Epithelial cell of proximal tubule (primary cell): ENCODE results near the gene EIF2AK3. TPM values are rescaled to one million over a fixed set of nuclear protein-coding genes. Genes with fewer than 3 reads are reported as not detected.

Experiments used
- DNase-seq: peaks from one replicate; pipeline ENCODE4 v3.0.0-alpha.2; 2011; ENCODE audit warnings: low read depth
- H3K4me3 ChIP-seq: 2 replicates; pipeline ENCODE4 v1.5.1; 2011; ENCODE audit warnings: low read depth, mild to moderate bottlenecking, low read length
- total RNA-seq: library from RNA; depleted of rRNA; stranded (reverse); fragments of >200 nt; gene quantifications from 2 replicates; pipeline ENCODE4 v1.2.3, GENCODE V29; 2015
- TF ChIP-seq, protein P1 (sequence below): conservative IDR thresholded peaks from 2 replicates; pipeline ENCODE4 v1.5.1; 2012; ENCODE audit warnings: low read depth, mild to moderate bottlenecking, low read length

The EIF2AK3 gene
- total RNA-seq, 1 donor from 2014 or later, result 12.3 TPM

- no peak for DNase-seq
- H3K4me3 ChIP-seq, result no peak overlapping the region
- TF ChIP-seq, protein P1, sequence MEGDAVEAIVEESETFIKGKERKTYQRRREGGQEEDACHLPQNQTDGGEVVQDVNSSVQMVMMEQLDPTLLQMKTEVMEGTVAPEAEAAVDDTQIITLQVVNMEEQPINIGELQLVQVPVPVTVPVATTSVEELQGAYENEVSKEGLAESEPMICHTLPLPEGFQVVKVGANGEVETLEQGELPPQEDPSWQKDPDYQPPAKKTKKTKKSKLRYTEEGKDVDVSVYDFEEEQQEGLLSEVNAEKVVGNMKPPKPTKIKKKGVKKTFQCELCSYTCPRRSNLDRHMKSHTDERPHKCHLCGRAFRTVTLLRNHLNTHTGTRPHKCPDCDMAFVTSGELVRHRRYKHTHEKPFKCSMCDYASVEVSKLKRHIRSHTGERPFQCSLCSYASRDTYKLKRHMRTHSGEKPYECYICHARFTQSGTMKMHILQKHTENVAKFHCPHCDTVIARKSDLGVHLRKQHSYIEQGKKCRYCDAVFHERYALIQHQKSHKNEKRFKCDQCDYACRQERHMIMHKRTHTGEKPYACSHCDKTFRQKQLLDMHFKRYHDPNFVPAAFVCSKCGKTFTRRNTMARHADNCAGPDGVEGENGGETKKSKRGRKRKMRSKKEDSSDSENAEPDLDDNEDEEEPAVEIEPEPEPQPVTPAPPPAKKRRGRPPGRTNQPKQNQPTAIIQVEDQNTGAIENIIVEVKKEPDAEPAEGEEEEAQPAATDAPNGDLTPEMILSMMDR, result no peak
Observed at GRCh38 chr2:88538362-88538917, 88.8 kb downstream of the EIF2AK3 start.

- DNase-seq, result no peak
Observed at GRCh38 chr2:88537640-88538039, 89.6 kb downstream of the EIF2AK3 start.

GRCh38 chr2:88530081-88530480 lies 97.2 kb downstream of the EIF2AK3 start:
- no peak for DNase-seq
- no peak overlapping the region for H3K4me3 ChIP-seq
- TF ChIP-seq, protein P1, result no peak

More at GRCh38 chr2:88537640-88538039, 89.6 kb downstream of the EIF2AK3 start:
- no peak overlapping the region for H3K4me3 ChIP-seq
- TF ChIP-seq, protein P1, result no peak

DNA sequence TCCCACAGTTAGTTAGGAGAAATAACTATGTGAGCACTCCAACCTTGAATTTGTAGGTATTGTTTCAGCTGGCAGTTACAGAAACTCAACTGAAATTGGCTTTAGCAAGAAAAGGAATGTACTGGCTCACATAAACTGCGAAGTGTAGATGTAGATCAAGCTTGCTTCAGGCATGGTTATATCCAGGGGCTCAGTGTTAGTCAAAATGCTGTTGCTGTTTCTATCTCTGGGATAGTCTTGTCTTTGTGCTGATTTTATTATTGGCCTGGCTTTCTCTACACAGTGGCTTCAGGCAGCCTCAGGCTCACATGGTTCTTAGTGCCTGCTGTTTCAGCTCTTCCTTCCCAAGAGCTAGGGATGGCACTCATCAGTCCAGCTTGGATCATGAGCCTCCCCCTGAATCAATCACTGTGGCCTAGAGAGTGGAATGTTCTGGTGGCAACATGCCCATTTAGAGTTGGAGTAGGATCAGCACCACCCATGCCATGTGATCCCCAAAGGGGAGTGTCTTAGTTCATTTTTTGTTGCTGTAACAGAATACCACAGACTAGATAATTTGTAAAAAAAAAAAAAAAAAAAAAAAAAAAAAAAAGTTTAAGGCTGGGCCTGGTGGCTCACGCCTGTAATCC lies 105.7 kb downstream of the EIF2AK3 start:
- TF ChIP-seq, protein P1, result no peak
- DNase-seq, result no peak
- no peak overlapping the region for H3K4me3 ChIP-seq

- DNase-seq, result no peak
- H3K4me3 ChIP-seq, result no peak overlapping the region
- TF ChIP-seq, protein P1, result no peak
Observed at GRCh38 chr2:88517759-88518201, 109.5 kb downstream of the EIF2AK3 start.

Other genes starting within 250 kb of the EIF2AK3 start
- gene FOXI3, start 174.8 kb downstream of the EIF2AK3 start, total RNA-seq, result 0.17 TPM in 1 of 2 replicates, not detected in the other
- 6.7 and 8.0 TPM in 2 replicates for gene RPIA, start 64.2 kb upstream of the EIF2AK3 start, total RNA-seq